CD8-positive, alpha-beta memory T cell (primary cell): ENCODE results near the gene SLC35A5. TPM values are rescaled to one million over a fixed set of nuclear protein-coding genes. Genes with fewer than 3 reads are reported as not detected.

Source experiments
- CTCF ChIA-PET: fragments of 350-600 bp; sonication (Branson Sonifier 250); formaldehyde crosslinking; loops from one replicate; lab custom pipeline; 2021; ENCODE audit warnings: antibody characterized with exemption; lab: Charles Lee
- POLR2A ChIA-PET: fragments of 350-600 bp; sonication (Branson Sonifier 250); formaldehyde crosslinking; loops from one replicate; lab custom pipeline; 2021; ENCODE audit warnings: antibody characterized with exemption; lab: Charles Lee
- DNase-seq, 5 donors: peaks; one replicate each; pipeline versions ENCODE4 v3.0.0 to v3.0.0-alpha.2; 2020 to 2022; ENCODE audit warnings: mixed read lengths in 1 of 5
- H3K27ac ChIP-seq: one replicate; pipeline ENCODE4 v1.7.0; 2013; ENCODE audit warnings: low read depth, mild to moderate bottlenecking, low read length, moderate library complexity
- H3K27me3 ChIP-seq: 2 replicates; pipeline ENCODE4 v1.7.0; 2013; ENCODE audit warnings: low read length, mild to moderate bottlenecking; ENCODE audit not compliant: insufficient read depth, poor library complexity, severe bottlenecking
- H3K36me3 ChIP-seq: 2 replicates; pipeline ENCODE4 v1.7.0; 2013; ENCODE audit warnings: mild to moderate bottlenecking, low read length, moderate library complexity; ENCODE audit not compliant: insufficient read depth
- H3K4me1 ChIP-seq: 2 replicates; pipeline ENCODE4 v1.7.0; 2013; ENCODE audit warnings: mild to moderate bottlenecking, low read length, moderate library complexity; ENCODE audit not compliant: insufficient read depth
- H3K4me3 ChIP-seq: 2 replicates; pipeline ENCODE4 v1.7.0; 2013; ENCODE audit warnings: mild to moderate bottlenecking, low read length
- H3K9me3 ChIP-seq: 2 replicates; pipeline ENCODE4 v1.7.0; 2013; ENCODE audit warnings: mild to moderate bottlenecking, low read length
- H3K27ac Mint-ChIP-seq, 8 donors: one replicate each; pipeline ENCODE4 v1.8.0; 2020 to 2021; ENCODE audit warnings: mixed read lengths in 8 of 8, mild to moderate bottlenecking in 6 of 8, inconsistent platforms in 3 of 8, moderate library complexity in 3 of 8
- H3K27me3 Mint-ChIP-seq, 2 donors: one replicate each; pipeline ENCODE4 v1.8.0; 2020 to 2021; ENCODE audit warnings: mixed read lengths in 2 of 2, mild to moderate bottlenecking in 1 of 2, moderate library complexity in 1 of 2
- H3K36me3 Mint-ChIP-seq, 3 donors: one replicate each; pipeline ENCODE4 v1.8.0; 2020 to 2021; ENCODE audit warnings: mixed read lengths in 3 of 3, inconsistent platforms in 1 of 3, mild to moderate bottlenecking in 1 of 3
- H3K4me1 Mint-ChIP-seq, 3 donors: one replicate each; pipeline ENCODE4 v1.8.0; 2020 to 2021; ENCODE audit warnings: mixed read lengths in 3 of 3, inconsistent platforms in 1 of 3, mild to moderate bottlenecking in 1 of 3
- H3K4me3 Mint-ChIP-seq, 7 donors: one replicate each; pipeline ENCODE4 v1.8.0; 2020 to 2021; ENCODE audit warnings: mixed read lengths in 7 of 7, mild to moderate bottlenecking in 6 of 7, moderate library complexity in 4 of 7, inconsistent platforms in 2 of 7
- H3K9me3 Mint-ChIP-seq, 5 donors: one replicate each; pipeline ENCODE4 v1.8.0; 2020 to 2022; ENCODE audit warnings: mixed read lengths in 5 of 5, mild to moderate bottlenecking in 3 of 5, moderate library complexity in 2 of 5, inconsistent platforms in 1 of 5
- polyA plus RNA-seq: library from polyadenylated mRNA; unstranded; fragments of 300-500 nt; fragmentation: Illumina TruSeq; gene quantifications from one replicate; pipeline ENCODE4 v1.2.3, GENCODE V29; 2021
- total RNA-seq, 2 experiments: library from RNA; stranded (reverse); gene quantifications; one replicate each; pipeline ENCODE4 v1.2.3, GENCODE V29; 2021

Gene SLC35A5
- total and polyA plus RNA-seq, 3 experiments from 2014 or later = 18.3 to 25.1 (median 19.8) TPM

DNA sequence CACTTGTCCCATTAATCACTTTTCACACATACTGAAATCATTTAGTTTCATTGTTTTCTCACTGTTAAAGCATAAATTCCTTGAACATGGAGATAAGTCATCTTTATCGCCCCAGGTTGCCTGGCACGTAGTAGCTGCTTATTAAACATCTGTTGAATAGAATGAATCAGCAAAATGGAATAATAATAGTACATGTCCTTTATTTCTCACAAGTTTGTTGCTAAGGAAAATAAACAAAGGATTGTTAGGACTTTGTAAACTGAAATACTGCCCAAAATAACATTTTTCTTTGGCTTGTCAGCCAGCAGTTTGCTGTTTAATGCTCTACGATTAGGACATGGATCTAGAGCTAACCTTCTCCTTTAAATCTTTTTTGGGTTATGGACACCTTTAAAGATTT, 17.9 kb downstream of the SLC35A5 start:
- Histone ChIP-seq H3K36me3 (peaks cover 21% of the 10 kb centered on the region), H3K27me3 (no peaks in the 10 kb centered on the region), H3K4me3 (no peak overlapping the region), H3K9me3 (no peaks in the 10 kb centered on the region), H3K27ac (no peak overlapping the region), H3K4me1 (no peaks in the 10 kb centered on the region)
- CTCF ChIA-PET = interaction anchor here (1.3 kb wide), 1 partner anchor 11 kb away, joined by 3 read pairs; no protein-coding TSS in a partner anchor
- Mint-ChIP-seq H3K27me3 (no peaks in the 10 kb centered on the region), H3K9me3 (no peaks in the 10 kb centered on the region), H3K27ac (no peak overlapping the region), H3K4me1 (no peaks in the 10 kb centered on the region), H3K4me3 (no peak overlapping the region), H3K36me3 (peaks cover 0 to 70% (median 13%) of the 10 kb centered on the region in 3 donors)
- no peak for DNase-seq
- POLR2A ChIA-PET = no interaction called here

DNA sequence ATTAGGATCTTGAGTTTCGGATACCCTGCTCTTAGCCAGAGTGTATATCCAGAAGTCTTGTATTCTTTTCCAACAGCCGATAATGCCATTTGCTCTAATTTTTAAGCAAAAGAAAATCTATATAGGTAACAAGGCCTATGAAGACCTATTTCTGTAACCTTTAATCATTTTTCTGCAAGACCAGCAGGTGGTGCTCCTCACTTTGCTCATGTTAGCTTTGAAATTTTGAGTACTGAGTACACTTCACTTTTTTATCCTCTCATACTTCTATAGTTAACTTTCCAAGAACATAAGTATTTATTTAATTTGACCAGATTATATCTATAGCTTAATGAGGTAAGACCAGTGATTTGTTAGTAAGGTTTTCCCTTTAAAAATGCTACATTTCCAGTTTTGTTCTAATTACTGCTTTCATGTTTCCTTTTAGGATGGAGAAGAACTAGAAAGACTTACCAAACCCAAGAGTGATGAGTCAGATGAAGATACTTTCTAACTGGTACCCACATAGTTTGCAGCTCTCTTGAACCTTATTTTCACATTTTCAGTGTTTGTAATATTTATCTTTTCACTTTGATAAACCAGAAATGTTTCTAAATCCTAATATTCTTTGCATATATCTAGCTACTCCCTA, 20.5 kb downstream of the SLC35A5 start:
- Histone ChIP-seq H3K4me1 (no peaks in the 10 kb centered on the region), H3K9me3 (no peaks in the 10 kb centered on the region), H3K27ac (no peak overlapping the region), H3K27me3 (no peaks in the 10 kb centered on the region), H3K4me3 (no peak overlapping the region), H3K36me3 (peaks cover 28% of the 10 kb centered on the region)
- Mint-ChIP-seq H3K4me3 (no peak overlapping the region), H3K9me3 (no peaks in the 10 kb centered on the region), H3K27ac (peak overlapping the region in 1 of 8 donors; percentile 35), H3K4me1 (no peaks in the 10 kb centered on the region), H3K36me3 (peaks cover under 1 to 84% (median 20%) of the 10 kb centered on the region in 3 donors), H3K27me3 (peaks cover 0 to 1% of the 10 kb centered on the region in 2 donors)
- POLR2A ChIA-PET = no interaction called here
- CTCF ChIA-PET = interaction anchor here (1.0 kb wide), 1 partner anchor 15 kb away, joined by 3 read pairs; no protein-coding TSS in a partner anchor
- DNase-seq = peak in 1 of 5 donors; percentile 4

DNA sequence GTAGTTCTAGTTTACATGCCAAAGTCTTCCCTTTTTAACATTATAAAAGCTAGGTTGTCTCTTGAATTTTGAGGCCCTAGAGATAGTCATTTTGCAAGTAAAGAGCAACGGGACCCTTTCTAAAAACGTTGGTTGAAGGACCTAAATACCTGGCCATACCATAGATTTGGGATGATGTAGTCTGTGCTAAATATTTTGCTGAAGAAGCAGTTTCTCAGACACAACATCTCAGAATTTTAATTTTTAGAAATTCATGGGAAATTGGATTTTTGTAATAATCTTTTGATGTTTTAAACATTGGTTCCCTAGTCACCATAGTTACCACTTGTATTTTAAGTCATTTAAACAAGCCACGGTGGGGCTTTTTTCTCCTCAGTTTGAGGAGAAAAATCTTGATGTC, 21.3 kb downstream of the SLC35A5 start:
- no peak overlapping the region for H3K4me3 ChIP-seq
- Mint-ChIP-seq H3K9me3 (no peaks in the 10 kb centered on the region), H3K27me3 (peaks cover 0 to 1% of the 10 kb centered on the region in 2 donors), H3K4me1 (no peaks in the 10 kb centered on the region), H3K36me3 (peaks cover 5 to 85% (median 24%) of the 10 kb centered on the region in 3 donors), H3K4me3 (no peak overlapping the region), H3K27ac (no peak overlapping the region)
- H3K4me1 ChIP-seq = no peaks in the 10 kb centered on the region
- DNase-seq = no peak
- H3K27me3 ChIP-seq = no peaks in the 10 kb centered on the region
- peaks cover 28% of the 10 kb centered on the region for H3K36me3 ChIP-seq
- POLR2A ChIA-PET = no interaction called here
- H3K27ac ChIP-seq = no peak overlapping the region
- no peaks in the 10 kb centered on the region for H3K9me3 ChIP-seq
- CTCF ChIA-PET = interaction anchor here (1.3 kb wide), 1 partner anchor 389 kb away, joined by 3 read pairs; no protein-coding TSS in a partner anchor

DNA sequence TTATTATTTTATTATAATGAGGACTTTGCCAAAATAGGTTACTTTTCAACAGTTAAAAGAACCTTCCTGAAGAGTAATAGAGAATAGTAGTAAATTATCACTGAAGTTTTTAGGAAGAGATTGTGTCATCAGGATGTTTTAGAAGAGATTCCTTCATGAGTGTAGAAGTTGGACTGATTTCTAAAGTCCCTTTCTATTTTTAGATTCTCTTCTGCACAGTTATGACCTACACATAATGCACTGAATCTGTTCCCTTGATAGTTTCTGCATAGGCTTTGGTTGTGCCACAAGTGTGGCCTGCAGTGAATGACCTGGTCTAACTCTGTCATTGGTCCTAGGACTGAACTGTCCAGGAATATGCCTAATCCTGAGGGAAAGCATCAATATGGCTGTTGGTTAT, 23.9 kb downstream of the SLC35A5 start:
- Histone ChIP-seq H3K36me3 (peaks cover 28% of the 10 kb centered on the region), H3K27ac (no peak overlapping the region), H3K27me3 (no peaks in the 10 kb centered on the region), H3K4me3 (no peak overlapping the region), H3K9me3 (no peaks in the 10 kb centered on the region), H3K4me1 (no peaks in the 10 kb centered on the region)
- Mint-ChIP-seq H3K9me3 (no peaks in the 10 kb centered on the region), H3K27me3 (peaks cover 0 to 1% of the 10 kb centered on the region in 2 donors), H3K27ac (peak overlapping the region in 1 of 8 donors; percentile 32), H3K4me3 (no peak overlapping the region), H3K36me3 (peaks cover 20 to 85% (median 34%) of the 10 kb centered on the region in 3 donors), H3K4me1 (no peaks in the 10 kb centered on the region)
- POLR2A ChIA-PET = no interaction called here
- CTCF ChIA-PET = no interaction called here
- no peak for DNase-seq

DNA sequence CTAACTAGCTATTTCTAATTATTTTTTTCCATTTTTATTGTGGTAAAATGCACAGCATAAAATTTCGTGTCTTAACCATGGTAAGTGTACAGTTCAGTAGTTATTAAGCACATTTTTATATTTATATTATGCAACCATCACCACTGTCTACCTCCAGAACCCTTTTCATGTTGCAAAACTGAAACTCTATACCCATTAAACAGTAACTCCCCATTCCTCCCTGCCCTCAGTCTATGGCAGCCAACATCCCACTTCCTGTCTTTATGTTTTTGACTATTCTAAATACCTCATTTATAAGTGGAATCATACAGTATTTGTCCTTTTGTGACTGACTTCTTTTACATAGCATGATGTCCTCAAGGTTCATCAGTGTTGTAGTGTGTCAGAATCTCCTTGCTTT, 25.5 kb downstream of the SLC35A5 start:
- H3K27me3 ChIP-seq = no peaks in the 10 kb centered on the region
- H3K4me3 ChIP-seq = no peak overlapping the region
- Mint-ChIP-seq H3K27me3 (peaks cover 0 to 1% of the 10 kb centered on the region in 2 donors), H3K27ac (no peak overlapping the region), H3K4me1 (peaks cover 2 to 4% (median 2%) of the 10 kb centered on the region in 3 donors), H3K4me3 (no peak overlapping the region), H3K9me3 (no peaks in the 10 kb centered on the region), H3K36me3 (peaks cover 30 to 82% (median 42%) of the 10 kb centered on the region in 3 donors)
- H3K9me3 ChIP-seq = no peaks in the 10 kb centered on the region
- POLR2A ChIA-PET = no interaction called here
- no peak for DNase-seq
- CTCF ChIA-PET = no interaction called here
- peaks cover 24% of the 10 kb centered on the region for H3K36me3 ChIP-seq
- H3K27ac ChIP-seq = no peak overlapping the region
- H3K4me1 ChIP-seq = no peaks in the 10 kb centered on the region

DNA sequence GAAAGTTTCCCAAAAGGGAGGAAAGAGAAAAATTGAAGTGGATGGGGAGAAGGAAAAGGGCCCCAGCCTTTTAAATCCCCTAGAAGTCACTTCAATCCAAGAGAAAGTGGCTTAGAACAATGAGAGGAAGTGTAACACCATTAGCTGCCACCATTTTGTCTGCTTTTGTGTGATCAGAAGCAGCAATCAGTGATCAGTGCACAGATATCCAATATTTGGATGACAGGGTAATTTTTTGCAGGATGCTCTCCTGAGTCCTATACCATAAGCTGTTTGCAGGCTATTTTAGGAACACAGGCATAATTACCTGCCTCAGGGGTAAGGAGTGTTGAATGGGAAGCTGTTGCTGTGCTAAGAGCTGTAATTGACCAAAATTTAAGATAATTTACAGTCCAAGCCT, 31.4 kb downstream of the SLC35A5 start:
- Mint-ChIP-seq H3K9me3 (no peaks in the 10 kb centered on the region), H3K36me3 (peaks cover 35 to 59% (median 49%) of the 10 kb centered on the region in 3 donors), H3K4me1 (peaks cover 4 to 10% (median 6%) of the 10 kb centered on the region in 3 donors), H3K4me3 (no peak overlapping the region), H3K27ac (no peak overlapping the region), H3K27me3 (no peaks in the 10 kb centered on the region)
- Histone ChIP-seq H3K9me3 (no peaks in the 10 kb centered on the region), H3K27me3 (no peaks in the 10 kb centered on the region), H3K36me3 (no peaks in the 10 kb centered on the region), H3K27ac (no peak overlapping the region), H3K4me3 (no peak overlapping the region), H3K4me1 (no peaks in the 10 kb centered on the region)
- CTCF ChIA-PET = no interaction called here
- POLR2A ChIA-PET = no interaction called here
- no peak for DNase-seq

DNA sequence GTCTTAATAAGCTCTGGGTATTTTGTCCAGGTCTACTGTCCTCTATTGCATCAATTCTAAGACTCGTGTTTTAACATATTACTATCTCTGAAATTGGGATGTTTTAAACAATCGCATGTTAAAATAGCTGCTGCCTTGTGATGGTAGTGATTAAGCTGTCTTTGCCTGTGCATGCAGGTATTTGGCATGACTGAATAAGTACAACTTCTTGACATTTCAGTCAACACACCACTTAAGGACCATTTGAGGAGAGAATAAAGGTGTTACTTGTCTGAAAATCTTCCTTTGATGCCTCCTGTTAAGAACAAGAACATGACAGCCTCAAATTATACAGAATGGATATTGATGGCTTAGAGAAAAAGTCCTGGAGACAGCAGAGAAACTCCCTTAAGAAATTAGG, 33.0 kb downstream of the SLC35A5 start:
- DNase-seq = no peak
- Mint-ChIP-seq H3K4me1 (peaks cover 4 to 10% (median 6%) of the 10 kb centered on the region in 3 donors), H3K4me3 (no peak overlapping the region), H3K9me3 (no peaks in the 10 kb centered on the region), H3K36me3 (peaks cover 26 to 46% (median 44%) of the 10 kb centered on the region in 3 donors), H3K27me3 (peaks cover 0 to 1% of the 10 kb centered on the region in 2 donors), H3K27ac (no peak overlapping the region)
- Histone ChIP-seq H3K4me1 (no peaks in the 10 kb centered on the region), H3K9me3 (no peaks in the 10 kb centered on the region), H3K27ac (no peak overlapping the region), H3K36me3 (no peaks in the 10 kb centered on the region), H3K4me3 (no peak overlapping the region), H3K27me3 (no peaks in the 10 kb centered on the region)
- POLR2A ChIA-PET = no interaction called here
- CTCF ChIA-PET = no interaction called here

DNA sequence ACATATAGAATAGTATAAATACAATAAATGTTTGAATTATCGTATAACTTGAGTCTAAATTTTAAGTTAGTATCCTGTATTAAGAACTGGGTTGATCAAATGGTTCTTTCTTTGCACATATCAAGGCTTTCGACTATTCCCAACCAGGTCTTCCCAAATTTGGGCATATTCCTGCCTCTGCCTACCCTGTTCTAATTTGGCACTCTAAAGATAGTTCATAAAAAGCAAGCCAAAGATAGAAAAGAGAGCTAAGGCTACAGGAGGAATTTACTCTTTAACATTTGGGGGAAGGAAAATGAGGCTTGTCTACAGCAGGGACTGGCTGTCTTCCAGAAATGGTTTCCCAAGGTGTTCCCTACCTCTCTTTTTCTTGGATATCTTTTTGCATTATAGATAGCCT, 36.1 kb downstream of the SLC35A5 start:
- no peaks in the 10 kb centered on the region for H3K4me1 ChIP-seq
- no peaks in the 10 kb centered on the region for H3K9me3 Mint-ChIP-seq
- H3K27me3 Mint-ChIP-seq = peaks cover 0 to 1% of the 10 kb centered on the region in 2 donors
- POLR2A ChIA-PET = no interaction called here
- H3K9me3 ChIP-seq = no peaks in the 10 kb centered on the region
- H3K36me3 ChIP-seq = no peaks in the 10 kb centered on the region
- CTCF ChIA-PET = no interaction called here
- no peak overlapping the region for H3K4me3 ChIP-seq
- DNase-seq = no peak
- H3K4me1 Mint-ChIP-seq = peaks cover 0 to 10% (median 6%) of the 10 kb centered on the region in 3 donors
- no peaks in the 10 kb centered on the region for H3K27me3 ChIP-seq
- H3K27ac Mint-ChIP-seq = no peak overlapping the region
- no peak overlapping the region for H3K4me3 Mint-ChIP-seq
- H3K27ac ChIP-seq = no peak overlapping the region
- H3K36me3 Mint-ChIP-seq = peaks cover 7 to 20% (median 18%) of the 10 kb centered on the region in 3 donors
